Islet precursor cell (in vitro differentiated cells): Measurements from ENCODE around the gene TRAPPC10.

Experiments
- DNase-seq: peaks from one replicate; pipeline ENCODE4 v3.0.0-alpha.2; 2018

Gene TRAPPC10

GRCh38 chr21:44067011-44067839 is 55.1 kb downstream of the TRAPPC10 start:
- DNase-seq: no peak

- DNase-seq: no peak
Measured at GRCh38 chr21:44070391-44070790, 58.3 kb downstream of the TRAPPC10 start.

- DNase-seq: no peak
Measured at GRCh38 chr21:44071359-44072104, 59.4 kb downstream of the TRAPPC10 start.

DNA sequence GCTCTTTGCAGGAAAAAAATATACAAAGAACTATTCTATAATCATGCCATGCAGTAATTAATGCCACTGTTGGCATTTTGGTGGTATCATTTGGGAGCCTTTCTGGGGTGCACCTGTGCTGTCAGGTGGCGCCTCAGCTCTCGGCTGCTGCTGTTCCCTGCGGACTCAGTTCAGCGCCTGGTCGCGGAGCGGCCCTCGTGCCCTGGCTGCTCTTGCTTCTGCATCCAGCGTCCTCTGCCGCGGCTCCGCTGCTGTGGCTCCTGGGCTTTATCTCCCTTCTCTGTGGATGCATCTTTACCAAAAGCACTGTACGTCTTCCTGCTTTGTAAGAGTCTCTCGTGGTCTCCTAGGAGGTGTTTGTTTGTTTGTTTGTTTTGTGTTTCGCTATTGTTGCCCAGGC is 60.0 kb downstream of the TRAPPC10 start:
- no peak for DNase-seq

DNA sequence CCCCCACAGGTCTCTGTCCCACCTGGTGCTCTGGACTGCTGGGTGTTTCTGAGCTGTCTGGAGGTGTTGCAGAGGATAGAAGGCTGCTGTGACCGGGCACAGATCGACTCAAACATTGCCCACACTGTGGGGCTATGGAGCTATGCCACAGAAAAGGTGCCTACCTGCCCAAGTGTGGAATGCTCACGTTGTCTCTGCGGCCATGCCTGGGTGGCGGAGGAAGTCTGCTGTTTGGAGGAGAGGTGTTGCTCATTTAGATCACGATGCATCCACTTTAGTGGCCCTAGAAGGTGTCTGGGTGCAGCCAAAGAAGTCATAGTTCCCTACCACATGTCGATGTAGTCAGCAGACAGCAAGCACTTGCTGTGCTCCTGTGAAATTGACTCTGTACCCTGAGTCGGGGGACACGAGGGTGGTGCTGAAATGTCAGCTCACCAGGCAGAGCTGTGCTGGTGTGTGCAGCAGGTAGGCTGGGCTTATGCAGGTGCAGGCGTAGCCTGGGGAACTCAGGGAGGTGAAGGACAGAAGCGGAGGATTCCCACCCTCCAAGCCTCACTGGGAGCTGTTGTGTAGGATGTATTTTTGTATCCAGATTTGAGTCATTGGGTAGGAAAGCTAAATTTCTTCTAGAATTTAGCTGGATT is 62.3 kb downstream of the TRAPPC10 start:
- DNase-seq: no peak

DNA sequence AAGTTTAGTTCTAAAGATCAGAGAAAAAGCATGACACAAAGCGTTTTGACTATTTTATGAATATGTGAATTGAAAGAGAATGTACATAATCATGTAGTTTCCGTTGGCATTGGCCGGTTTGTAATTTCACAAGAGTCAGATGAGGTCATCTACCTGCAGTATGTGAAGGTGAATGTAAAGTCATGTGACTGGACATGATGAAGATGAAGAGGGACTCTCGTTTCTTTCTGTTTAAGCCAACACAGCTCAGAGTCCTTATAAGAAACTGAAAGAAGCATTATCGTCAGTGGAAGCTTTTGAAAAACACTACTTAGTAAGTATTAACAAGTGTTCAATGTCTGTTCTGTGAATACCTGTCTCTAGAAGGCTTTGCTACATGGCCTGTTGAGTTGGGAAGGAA is 64.2 kb downstream of the TRAPPC10 start:
- no peak for DNase-seq

DNA sequence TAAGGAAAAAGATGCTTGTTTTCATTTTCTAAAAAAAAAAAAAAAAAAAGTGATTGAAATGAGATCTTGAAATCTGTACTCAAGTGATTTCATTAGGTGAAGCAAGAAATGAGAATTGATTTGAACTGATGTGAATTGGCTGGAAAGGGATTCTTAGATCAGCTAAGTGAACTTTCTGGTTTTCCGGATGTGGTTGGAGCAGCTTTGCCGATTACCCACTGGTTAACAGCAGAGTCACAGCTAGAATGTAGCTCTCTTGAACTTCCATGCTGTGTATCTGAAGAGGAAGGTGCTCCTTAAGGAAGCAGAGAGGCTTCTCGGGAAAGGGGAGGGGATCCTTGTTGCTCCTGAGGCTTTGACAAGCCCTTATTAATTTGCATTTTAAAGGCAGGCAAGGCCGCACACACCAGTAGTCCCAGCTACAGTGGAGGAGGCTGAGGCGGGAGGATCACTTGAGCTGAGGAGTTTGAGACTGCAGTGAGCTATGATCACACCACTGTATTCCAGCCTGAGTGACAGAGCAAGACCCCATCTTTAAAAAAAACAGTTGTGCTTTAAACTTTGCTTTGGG is 66.4 kb downstream of the TRAPPC10 start:
- DNase-seq: no peak

- DNase-seq: no peak
Measured at GRCh38 chr21:44079446-44079845, 67.3 kb downstream of the TRAPPC10 start.

- no peak for DNase-seq
Measured at GRCh38 chr21:44079846-44080245, 67.7 kb downstream of the TRAPPC10 start.

GRCh38 chr21:44082648-44083440 is 70.7 kb downstream of the TRAPPC10 start:
- DNase-seq: peak; percentile 95

DNA sequence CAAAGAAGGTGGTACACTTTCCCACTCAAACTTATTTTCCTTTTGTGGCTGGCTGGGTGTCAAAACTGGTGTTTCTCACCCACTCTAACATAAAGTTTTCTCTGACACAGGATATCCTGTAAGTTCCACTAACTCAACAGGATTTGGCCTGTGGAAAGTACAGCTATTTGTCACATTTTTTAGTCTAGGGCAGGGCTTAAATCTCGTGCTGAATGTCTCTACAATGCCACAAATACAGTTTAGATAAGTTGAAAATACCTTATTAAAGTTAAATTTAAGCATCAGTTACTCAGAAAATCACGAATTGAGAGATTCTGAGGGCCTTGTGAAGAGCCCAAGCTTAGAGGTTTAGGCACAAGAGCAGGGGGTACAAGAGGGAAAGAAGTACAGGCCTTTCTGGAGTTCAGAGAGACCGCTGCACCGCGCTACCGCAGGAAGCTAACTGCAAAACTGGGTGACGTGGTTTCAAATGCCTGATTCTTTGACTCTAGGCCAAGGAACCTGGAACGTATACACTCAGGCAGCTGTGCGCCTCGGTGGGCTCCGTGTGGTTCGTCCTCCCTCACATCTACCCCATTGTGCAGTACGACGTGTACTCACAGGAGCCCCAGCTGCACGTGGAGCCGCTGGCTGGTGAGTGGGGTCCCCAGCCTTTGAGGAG is 71.7 kb downstream of the TRAPPC10 start:
- DNase-seq: no peak

DNA sequence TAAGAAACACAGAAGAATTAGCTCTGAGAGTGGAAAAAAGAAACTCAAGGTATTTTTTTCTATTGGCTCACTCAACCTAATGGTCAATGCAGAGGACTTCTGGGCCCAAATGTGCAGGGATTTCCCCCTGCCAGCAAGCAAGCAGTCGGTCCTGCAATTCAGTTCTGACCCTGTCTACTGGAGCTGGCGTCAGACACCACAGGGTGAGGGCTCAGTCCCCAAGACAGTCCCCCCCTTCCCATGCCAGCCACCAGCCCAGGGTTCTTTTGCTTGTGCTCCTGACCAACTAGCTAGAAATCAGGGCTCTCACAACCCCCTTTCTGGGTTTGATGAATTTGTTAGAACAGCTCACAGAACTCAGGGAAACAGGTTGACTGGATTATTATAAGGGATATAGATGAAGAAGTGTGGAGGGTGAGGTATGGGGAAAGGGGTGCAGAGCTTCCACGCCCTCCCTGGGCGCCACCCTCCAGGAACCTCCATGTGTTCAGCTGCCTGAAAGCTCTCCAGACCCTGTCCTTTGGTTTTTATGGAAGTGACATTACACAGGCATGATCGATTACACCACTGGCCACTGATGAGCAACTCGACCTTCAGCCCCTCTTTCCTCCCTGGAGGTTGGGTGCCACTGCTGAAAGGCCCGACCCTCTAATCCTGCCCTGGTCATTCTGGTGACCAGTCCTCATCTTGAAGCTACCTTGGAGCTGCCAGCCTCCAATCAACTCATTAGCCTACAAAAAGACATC is 72.6 kb downstream of the TRAPPC10 start:
- DNase-seq: no peak

- peak; percentile 43 for DNase-seq
Measured at GRCh38 chr21:44085491-44086321, 73.6 kb downstream of the TRAPPC10 start.

DNA sequence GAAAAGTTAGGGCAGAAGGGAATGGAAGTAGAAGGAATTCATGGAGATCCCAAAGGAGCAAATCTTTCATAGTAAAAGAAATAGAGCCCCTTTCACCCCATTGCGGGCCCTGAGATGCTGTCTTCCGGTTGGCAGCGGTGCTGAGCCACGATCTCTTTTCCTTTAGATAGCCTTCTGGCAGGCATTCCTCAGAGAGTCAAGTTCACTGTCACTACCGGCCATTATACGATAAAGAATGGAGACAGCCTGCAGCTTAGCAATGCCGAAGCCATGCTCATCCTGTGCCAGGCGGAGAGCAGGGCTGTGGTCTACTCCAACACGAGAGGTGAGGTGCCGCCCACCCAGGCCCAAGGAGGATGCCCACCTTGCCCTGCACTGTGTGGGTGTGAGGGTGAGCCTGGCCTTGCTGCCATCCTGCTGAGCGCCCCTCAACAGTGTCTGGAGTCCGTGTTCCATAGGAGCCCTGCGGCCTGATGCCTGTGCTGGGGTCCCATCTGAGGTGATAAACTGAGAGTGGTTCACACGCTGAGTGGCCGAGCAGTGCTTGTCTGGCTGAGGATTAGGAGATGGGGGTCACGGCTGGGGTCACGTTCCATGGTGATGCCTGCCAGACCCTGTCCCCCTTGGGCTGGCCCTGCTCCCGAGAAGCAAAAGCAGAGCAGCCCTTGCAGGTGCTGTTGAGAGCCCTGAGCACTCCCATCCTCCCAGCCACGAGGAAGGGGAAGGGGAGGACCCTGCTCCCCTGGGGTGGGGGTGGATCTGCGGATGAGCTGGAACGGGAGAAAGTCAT is 74.7 kb downstream of the TRAPPC10 start:
- DNase-seq: no peak

- DNase-seq: peak; percentile 43
Measured at GRCh38 chr21:44087426-44088400, 75.6 kb downstream of the TRAPPC10 start.

DNA sequence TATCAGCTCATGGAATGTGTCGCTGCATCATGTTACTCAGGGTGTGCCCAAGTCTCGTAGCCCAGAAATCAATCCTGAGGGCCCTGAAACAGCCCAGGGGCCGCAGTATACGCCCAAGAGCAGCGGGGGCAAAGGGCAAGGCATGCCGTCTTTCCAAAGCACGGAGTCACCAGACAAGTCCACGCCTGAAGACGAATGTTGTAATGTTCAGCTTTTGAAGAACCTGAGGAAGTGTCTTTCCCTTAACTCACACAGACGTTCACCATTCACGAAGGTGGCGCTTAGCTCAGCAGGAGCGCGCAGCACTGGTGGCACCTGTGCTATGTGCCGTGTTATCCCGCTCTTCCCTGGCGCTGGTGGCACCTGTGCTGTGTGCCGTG is 76.3 kb downstream of the TRAPPC10 start:
- DNase-seq: no peak

GRCh38 chr21:44089001-44089911 is 77.1 kb downstream of the TRAPPC10 start:
- DNase-seq: no peak
